Neural cell (in vitro differentiated cells): ENCODE data around the gene PRSS2.
"Not testable (repeated sequence)": the region's sequence is repeated elsewhere in the genome, so short reads cannot be mapped to it uniquely, and the experiment has no call there.

Experiments
- EP300 ChIP-seq: fragments of 450-650 bp; conservative IDR thresholded peaks from 2 replicates; pipeline ENCODE4 v1.6.1; 2014; ENCODE audit warnings: antibody characterized with exemption, mild to moderate bottlenecking, moderate library complexity; ENCODE audit not compliant: poor library complexity, severe bottlenecking
- POLR2AphosphoS5 ChIP-seq: IDR thresholded peaks from 2 replicates; pipeline ENCODE4 v1.6.1; 2012
- TF ChIP-seq, protein P1 (sequence below): fragments of 450-650 bp; IDR thresholded peaks from 2 replicates; pipeline ENCODE4 v1.5.1; 2014; ENCODE audit warnings: antibody characterized with exemption, mild to moderate bottlenecking, moderate library complexity; ENCODE audit not compliant: poor library complexity, severe bottlenecking

DNA sequence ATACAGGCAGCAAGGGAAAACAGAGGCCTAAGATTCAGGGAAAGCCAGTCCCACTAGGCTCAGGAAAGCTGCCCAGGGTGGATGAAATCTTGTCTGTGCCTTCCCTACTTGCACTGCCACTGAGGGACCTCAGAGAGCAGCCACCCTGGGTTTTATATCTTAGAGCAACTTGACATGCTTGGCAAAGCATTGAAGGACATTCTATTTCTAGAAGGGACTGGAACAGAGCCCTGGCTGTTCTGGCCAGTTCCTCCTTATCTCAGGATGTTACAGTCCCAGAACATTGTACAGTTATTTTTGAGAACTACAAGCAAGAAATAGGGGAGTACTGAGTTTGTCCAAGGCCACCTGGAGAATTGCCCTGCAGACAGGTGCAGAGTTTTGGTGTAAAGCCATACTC lies 28.8 kb upstream of the PRSS2 start:
- TF ChIP-seq, protein P1, sequence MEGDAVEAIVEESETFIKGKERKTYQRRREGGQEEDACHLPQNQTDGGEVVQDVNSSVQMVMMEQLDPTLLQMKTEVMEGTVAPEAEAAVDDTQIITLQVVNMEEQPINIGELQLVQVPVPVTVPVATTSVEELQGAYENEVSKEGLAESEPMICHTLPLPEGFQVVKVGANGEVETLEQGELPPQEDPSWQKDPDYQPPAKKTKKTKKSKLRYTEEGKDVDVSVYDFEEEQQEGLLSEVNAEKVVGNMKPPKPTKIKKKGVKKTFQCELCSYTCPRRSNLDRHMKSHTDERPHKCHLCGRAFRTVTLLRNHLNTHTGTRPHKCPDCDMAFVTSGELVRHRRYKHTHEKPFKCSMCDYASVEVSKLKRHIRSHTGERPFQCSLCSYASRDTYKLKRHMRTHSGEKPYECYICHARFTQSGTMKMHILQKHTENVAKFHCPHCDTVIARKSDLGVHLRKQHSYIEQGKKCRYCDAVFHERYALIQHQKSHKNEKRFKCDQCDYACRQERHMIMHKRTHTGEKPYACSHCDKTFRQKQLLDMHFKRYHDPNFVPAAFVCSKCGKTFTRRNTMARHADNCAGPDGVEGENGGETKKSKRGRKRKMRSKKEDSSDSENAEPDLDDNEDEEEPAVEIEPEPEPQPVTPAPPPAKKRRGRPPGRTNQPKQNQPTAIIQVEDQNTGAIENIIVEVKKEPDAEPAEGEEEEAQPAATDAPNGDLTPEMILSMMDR = not testable (repeated sequence)
- TF ChIP-seq EP300, POLR2AphosphoS5: not testable (repeated sequence)
